Measurements from ENCODE around the gene CMTM2.

CMTM2 gene

GRCh38 chr16:66543541-66543940 is 35.7 kb upstream of the CMTM2 start:
- H3K36me3 ChIP-seq (ENCODE audit: low read length) = no peaks in the 10 kb centered on the region
- H4K20me1 ChIP-seq (ENCODE audit: low read depth, low read length) = no peaks in the 10 kb centered on the region
- H3K4me3 ChIP-seq (ENCODE audit: insufficient read depth, low read length, poor library complexity, severe bottlenecking) = no peak overlapping the region
- no peaks in the 10 kb centered on the region; the same call in 1 of the 2 replicates for H3F3A ChIP-seq (ENCODE audit: insufficient read depth)
- H3K27me3 ChIP-seq (ENCODE audit: low read length) = no peaks in the 10 kb centered on the region
- H3K4me2 ChIP-seq (ENCODE audit: low read depth, low read length, poor library complexity, severe bottlenecking) = no peak overlapping the region
- TF ChIP-seq CTCF (IDR thresholded peaks at IDR 0.05; ENCODE audit: insufficient read depth, low read length, poor library complexity, severe bottlenecking) (no peak), EZH2phosphoT487 (conservative IDR thresholded peaks at IDR 0.05; ENCODE audit: low read length) (no peak)
- no peaks in the 10 kb centered on the region for H3K79me2 ChIP-seq (ENCODE audit: insufficient read depth, low read length)
- no peaks in the 10 kb centered on the region for H3K9me3 ChIP-seq (ENCODE audit: insufficient read depth, low read length)
- no peak overlapping the region for H2AFZ ChIP-seq (ENCODE audit: low read depth, low read length, severe bottlenecking)
- no peak overlapping the region for H3K27ac ChIP-seq (ENCODE audit: low read depth, low read length)
- no peak overlapping the region for H3K9ac ChIP-seq (ENCODE audit: low read length)
- no peaks in the 10 kb centered on the region for H3K9me2 ChIP-seq (replicated peaks; ENCODE audit: insufficient read depth, low read length)

- Histone ChIP-seq H3K4me3 (ENCODE audit: insufficient read depth, low read length, poor library complexity, severe bottlenecking) (no peak overlapping the region), H3K4me2 (ENCODE audit: low read depth, low read length, poor library complexity, severe bottlenecking) (no peak overlapping the region), H3K36me3 (ENCODE audit: low read length) (no peaks in the 10 kb centered on the region), H4K20me1 (ENCODE audit: low read depth, low read length) (no peaks in the 10 kb centered on the region), H3F3A (ENCODE audit: insufficient read depth) (peaks cover 5% of the 10 kb centered on the region; the same call in 1 of the 2 replicates), H3K27ac (ENCODE audit: low read depth, low read length) (no peak overlapping the region), H3K9me3 (ENCODE audit: insufficient read depth, low read length) (no peaks in the 10 kb centered on the region), H2AFZ (ENCODE audit: low read depth, low read length, severe bottlenecking) (no peak overlapping the region), H3K27me3 (ENCODE audit: low read length) (no peaks in the 10 kb centered on the region), H3K79me2 (ENCODE audit: insufficient read depth, low read length) (no peaks in the 10 kb centered on the region), H3K9ac (ENCODE audit: low read length) (no peak overlapping the region), H3K9me2 (replicated peaks; ENCODE audit: insufficient read depth, low read length) (no peaks in the 10 kb centered on the region)
- TF ChIP-seq EZH2phosphoT487 (conservative IDR thresholded peaks at IDR 0.05; ENCODE audit: low read length) = no peak
Observed at GRCh38 chr16:66544016-66544757, 35.1 kb upstream of the CMTM2 start.

- TF ChIP-seq CTCF (IDR thresholded peaks at IDR 0.05; ENCODE audit: insufficient read depth, low read length, poor library complexity, severe bottlenecking) (no peak), EZH2phosphoT487 (conservative IDR thresholded peaks at IDR 0.05; ENCODE audit: low read length) (no peak)
- Histone ChIP-seq H3K9me3 (ENCODE audit: insufficient read depth, low read length) (no peaks in the 10 kb centered on the region), H3K9ac (ENCODE audit: low read length) (no peak overlapping the region), H3K9me2 (replicated peaks; ENCODE audit: insufficient read depth, low read length) (no peaks in the 10 kb centered on the region), H3K79me2 (ENCODE audit: insufficient read depth, low read length) (no peaks in the 10 kb centered on the region), H3K4me3 (ENCODE audit: insufficient read depth, low read length, poor library complexity, severe bottlenecking) (no peak overlapping the region), H3K27me3 (ENCODE audit: low read length) (no peaks in the 10 kb centered on the region), H3K4me2 (ENCODE audit: low read depth, low read length, poor library complexity, severe bottlenecking) (no peak overlapping the region), H3F3A (ENCODE audit: insufficient read depth) (peaks cover 5% of the 10 kb centered on the region; the same call in 1 of the 2 replicates), H3K27ac (ENCODE audit: low read depth, low read length) (no peak overlapping the region), H2AFZ (ENCODE audit: low read depth, low read length, severe bottlenecking) (no peak overlapping the region), H4K20me1 (ENCODE audit: low read depth, low read length) (no peaks in the 10 kb centered on the region), H3K36me3 (ENCODE audit: low read length) (no peaks in the 10 kb centered on the region)
Observed at GRCh38 chr16:66547101-66547989, 31.9 kb upstream of the CMTM2 start.
